CMK (cell line): Measurements from ENCODE around the gene RNF166.
"Not testable (repeated sequence)": the region's sequence is repeated elsewhere in the genome, so short reads cannot be mapped to it uniquely, and the experiment has no call there.

Source experiments
- DNase-seq: peaks from one replicate; pipeline ENCODE4 v3.0.0-alpha.2; 2010; ENCODE audit warnings: low read depth

Gene RNF166

DNA sequence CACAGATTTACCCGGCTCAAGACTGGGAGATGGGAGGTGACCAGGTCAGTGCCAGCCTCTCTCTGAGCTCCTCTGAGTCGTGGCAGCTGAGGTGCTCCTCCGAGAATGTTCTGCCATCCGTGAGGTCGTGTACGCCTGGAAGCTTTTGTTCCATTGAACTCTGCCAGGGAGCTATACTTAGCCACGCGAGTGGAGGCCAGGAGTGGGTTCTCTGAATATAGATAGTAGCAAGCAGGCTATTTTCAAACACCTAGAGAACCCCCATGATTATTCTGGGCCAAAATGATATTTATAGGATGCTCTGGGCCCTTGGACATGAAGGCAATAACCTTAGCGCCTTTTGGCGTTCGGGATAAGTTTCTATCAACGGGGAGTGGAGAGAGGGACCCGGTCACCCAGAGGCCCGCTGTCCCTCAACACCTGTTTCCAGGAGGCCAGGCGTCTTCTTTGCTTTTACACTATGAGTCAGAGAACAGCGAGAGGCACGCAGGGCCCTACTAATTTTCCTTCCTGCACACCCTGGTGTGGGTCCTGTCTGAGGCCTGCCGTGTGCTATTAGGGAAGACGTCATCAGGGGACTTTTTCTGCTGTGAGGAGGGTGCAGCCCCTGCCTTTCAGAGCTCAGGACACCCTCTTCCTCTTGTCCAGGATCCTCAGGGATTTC, 32.4 kb downstream of the RNF166 start:
- no peak for DNase-seq

DNA sequence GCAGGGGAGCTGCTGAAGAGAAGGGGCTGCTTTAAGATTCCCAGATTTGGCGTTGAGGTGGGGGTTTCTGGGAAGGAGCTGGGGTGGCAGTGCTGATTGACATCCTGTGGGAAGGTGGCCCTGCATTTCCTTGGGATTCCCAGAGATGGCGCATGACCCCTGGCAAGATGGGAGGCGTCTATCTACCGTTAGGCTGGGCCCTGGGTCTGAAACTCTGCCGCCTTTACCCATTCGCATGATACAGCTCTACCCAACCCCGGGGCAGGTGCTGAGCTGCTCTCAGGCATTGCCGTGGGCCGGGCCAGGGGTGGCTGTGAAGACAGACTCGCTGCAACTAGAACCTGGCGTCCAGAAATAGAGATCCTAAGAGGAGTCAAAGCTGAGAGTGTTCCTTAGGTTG, 33.4 kb downstream of the RNF166 start:
- DNase-seq: no peak

DNA sequence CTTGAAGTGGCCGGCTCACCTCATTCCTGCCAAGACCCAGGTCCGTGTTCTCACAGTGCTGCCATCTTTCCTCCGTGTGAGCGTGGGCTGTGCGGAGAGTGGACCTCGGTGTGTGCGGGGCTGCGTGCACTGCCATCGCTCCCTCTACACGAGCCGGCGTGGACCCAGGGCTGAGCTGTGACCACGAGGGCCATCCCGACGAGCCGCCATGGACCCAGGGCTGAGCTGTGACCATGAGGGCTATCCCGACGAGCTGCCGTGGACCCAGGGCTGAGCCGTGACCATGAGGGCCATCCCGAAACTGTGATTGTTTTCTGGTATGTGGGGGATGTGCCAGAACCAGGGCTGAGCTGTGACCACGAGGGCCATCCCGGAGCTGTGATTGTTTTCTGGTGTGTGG, 34.4 kb downstream of the RNF166 start:
- no peak for DNase-seq

DNA sequence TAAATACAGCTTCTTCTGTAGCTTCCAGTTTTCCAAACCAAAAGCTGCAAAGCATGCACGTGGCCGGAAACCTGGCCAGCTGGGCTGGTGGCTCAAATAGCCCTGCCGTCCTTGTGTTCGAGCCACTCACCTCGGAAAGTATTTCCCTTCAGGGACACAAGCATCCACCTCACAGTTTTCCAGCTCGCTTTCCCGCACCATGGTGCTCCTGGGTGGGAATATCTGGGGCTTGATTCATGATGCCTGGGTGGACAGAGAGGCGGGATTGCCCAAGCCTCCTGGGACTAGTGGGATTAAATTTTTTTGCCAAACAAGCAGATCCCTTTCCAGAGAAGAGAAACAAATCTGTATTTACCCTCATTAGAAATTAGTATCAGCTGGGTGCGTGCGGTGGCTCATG, 36.2 kb downstream of the RNF166 start:
- DNase-seq: no peak

DNA sequence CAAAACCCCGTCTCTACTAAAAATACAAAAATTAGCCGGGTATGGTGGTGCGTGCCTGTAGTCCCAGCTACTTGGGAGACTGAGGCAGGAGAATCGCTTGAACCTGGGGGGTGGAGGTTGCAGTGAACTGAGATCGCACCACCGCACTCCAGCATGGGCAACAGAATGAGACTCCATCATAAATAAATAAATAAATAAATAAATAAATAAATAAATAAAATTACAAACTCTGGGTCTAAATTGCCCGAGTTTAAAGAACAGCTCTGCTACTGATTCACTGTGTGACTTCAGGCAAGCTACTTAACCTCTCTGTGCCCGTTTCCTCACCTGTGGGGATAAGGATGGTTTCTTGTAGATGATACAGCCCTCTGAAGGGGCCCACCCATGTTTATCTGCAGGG, 36.7 kb downstream of the RNF166 start:
- DNase-seq: not testable (repeated sequence)

DNA sequence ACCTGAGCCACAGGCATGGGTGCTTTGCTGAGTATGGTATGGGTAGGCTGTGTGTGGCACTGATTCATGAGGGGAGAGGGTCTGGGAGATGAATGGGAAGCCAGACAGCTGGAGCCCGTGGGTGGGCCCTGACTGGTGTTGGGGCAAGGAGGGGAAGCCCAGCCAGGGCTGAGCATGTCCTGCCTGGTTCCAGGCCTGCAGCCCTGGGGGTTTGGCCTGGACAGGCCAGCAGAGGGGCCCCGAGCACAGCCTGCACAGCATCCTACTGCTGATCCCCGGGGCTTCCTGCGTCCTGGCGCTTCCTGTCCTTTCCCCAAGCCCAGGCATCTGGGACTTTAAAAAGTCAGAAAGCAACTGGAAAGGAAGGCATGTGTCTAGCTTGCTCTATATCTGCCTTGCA, 38.7 kb downstream of the RNF166 start:
- DNase-seq: no peak

DNA sequence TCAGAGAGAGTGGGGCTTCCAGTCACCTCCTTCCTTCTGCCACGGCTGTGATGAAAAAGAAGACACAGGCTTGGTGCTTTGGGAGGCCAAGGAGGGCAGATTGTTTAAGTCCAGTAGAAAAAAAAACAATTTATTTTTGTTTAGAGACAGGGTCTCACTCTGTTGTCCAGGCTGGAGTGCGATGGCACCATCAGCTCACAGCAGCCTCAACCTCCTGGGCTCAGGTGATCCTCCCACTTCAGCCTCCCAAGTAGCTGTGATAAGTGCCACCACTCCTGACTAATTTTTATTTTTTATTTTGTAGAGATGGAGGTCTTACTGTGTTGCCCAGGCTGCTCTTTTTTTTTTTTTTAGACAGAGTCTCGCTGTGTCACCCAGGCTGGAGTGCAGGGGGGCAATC, 40.6 kb downstream of the RNF166 start:
- no peak for DNase-seq

DNA sequence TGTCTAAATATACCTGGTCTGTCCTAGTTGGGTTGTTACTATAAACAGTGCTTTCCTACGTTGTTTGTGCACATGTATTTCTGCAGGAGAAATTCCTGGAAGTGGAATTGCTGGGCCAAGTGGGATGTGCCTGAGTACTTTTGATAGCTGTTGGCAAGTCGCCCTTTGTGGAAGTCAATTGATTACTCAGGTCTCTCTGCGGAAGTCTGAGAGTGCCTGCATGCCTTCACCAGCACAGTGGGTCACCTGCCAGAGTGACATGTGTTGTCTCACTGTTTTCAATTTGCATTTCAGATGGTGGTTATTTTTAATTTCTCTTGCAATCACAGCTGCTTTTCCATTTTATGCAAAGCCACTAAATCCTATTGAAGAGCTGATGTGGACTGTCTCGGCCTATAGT, 41.1 kb downstream of the RNF166 start:
- DNase-seq: no peak

DNA sequence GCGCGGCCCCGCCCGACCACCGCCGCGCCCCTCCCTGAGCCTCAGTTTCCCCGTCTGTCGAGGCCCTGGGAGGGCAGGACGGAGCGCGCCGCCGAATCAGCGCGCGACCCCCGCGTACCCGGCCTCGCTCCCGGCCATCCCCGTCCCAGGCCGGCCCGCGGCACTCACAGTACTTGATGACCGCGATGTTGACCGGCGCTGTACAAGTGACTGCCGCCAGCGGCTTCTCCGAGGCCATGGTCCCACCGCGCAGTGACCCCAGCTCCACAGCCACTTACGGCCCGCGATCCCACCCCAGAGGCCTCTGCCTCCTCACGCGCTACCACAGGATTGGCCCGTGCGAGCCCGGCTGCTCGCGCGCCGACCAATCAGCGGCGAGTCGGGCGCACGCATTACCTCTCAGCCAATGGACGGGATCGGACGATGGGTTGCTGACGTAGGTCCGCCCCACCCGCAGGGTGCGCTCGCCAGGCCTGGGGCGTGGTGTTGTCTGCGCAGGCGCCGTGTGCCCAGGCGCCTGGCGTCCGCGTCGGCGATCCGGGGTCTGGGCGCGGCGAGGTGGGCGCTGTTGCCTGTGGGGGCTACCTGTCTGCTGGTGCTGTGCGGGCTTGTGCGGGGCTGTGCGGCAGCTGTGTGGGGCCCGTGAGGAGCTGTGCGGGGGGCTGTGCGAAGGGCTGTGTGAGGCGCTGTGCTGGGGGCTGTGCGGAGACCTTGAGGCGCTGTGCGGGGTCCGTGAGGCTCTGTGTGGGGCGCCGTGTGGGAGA, 43.2 kb downstream of the RNF166 start, which contains the start of gene MVD:
Gene MVD (minus strand): TSS at position 249 of the 764 bp plus-strand sequence. CDS start 11 bp downstream, at position 238.
- DNase-seq: peak; percentile 98

DNA sequence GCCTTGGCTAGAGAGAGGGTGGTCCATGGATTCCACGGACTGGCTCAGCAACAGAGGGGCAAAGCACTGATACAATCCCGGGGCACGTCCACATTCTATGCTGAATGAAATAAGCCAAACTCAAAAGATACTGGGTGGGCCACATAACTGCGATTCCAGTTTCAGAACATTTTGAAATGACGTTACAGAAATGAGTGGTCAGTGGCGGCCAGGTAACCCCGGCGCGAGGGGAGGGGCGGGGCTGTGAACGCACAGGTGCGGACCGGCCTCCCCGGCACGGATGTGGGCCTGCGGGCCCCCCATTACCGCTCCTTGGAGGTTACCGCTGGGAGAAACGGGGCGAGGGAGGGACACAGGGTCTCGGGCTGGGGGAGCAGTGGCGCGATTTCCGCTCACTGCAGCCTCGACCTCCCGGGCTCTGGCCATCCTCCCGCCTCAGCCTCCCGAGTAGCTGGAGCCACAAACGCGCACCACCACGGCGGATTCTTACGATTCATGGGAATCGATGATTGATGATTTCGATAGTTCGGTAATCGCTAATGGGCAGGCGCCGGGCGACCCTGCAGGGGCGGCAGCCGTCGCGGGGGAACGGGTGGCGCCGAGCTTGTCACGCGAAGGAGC, 43.9 kb downstream of the RNF166 start:
- DNase-seq: no peak

DNA sequence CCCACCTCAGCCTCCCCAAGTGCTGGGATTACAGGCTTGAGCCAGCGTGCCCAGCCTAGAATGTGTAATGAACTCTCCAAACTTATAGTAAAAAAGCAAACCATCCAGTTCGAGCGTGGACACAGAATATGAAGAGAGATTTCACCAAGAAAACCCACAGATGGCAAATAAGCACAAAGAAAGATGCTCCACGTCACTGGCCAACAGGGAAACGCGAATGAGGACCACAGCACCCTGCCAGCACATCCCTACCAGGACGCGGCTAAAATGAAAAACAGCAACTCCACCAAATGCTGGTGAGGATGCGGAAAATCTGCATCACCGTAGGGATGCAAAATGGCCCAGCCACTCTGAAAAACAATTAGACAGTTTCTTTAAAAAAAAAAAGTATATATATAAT, 44.7 kb downstream of the RNF166 start:
- no peak for DNase-seq

DNA sequence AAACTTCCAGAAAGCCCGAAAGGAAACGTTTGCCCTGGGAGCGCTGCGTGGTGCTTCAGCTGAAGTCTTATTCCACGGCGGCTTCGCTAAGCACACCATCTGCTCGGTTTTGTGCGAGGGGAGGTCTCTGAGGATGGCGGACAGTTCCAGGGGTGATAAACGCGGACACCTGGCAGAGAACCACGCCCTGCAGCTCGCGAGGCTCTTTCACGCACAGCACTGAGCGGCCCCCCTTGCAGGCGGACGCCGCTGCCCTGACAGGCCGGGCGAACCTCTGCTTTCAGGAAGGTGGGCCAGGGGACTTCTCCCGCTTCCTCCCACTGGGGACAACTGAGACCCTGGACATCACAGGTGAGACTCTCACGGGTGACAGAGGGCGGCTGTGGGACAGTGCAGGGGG, 47.0 kb downstream of the RNF166 start:
- DNase-seq: no peak

DNA sequence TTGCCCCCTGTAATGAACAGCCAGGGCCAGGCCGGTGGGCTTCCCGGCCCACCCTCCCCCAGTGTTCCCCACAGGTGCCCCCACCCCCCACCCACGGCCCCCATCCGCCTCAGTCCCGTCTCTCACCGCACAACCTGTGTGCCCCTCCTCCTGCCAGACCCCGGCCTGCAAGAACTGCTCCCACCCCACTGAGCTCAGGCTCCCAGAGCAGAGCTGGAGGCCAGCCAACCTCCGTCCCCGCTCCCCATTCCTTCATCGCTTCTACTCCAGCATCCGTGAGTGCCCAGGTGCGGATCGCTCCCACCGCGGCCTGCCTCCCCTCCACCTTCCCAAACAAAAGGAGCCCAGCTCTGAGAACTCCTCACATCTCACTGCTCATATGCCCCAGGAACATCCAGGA, 47.5 kb downstream of the RNF166 start:
- no peak for DNase-seq

DNA sequence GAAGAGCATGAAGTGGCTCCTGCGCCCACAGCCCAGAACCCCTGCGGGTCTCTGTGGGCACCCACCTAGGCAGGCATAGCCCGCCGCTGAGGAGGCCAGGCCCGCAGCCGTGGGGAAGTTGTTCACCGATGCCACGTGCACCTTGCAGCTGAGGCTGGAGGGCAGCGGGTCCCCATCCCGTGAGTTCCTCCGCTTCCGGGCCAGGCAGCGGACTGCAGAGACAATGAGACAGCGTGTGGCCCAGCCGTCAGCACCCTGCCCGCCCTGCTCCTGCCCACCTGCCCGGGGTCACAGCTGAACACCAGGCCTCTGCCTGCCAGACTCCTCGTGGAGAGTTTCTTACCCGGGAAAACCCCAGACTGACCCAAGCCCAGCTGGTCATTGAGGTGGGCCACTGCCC, 48.8 kb downstream of the RNF166 start:
- DNase-seq: no peak

DNA sequence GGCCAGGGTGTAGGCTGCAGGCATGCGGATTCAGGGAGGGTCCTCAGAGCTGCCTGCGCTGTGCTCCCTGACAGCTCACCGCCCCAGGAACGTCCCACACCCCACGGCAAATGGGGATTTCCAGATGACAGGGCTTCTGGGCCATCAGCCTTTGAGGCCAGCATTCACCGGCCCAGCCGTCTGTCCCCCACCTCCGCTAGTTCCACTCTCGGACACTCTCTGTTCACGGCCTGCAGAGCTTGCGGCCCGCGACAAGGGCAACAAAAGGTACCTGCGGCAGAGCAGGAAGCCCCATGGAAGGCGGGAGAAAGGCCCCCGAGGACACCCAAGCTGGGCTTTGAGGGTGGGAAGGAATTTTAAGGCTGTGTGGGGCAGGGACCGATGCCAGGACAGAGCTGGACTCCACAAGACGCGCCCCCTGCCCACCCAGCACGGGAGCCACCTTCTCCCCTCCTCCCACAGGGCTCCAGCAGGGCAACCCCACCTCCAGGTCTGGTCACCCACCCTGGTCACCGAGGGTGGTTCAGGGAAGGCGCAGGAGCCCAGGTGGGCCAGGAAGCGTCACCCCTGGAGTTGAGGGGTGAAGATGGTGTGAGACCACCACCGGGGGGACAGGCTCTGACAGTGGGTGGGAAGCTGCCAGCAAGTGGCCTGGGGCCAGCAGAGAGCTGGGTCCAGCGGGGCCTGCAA, 49.8 kb downstream of the RNF166 start:
- no peak for DNase-seq

DNA sequence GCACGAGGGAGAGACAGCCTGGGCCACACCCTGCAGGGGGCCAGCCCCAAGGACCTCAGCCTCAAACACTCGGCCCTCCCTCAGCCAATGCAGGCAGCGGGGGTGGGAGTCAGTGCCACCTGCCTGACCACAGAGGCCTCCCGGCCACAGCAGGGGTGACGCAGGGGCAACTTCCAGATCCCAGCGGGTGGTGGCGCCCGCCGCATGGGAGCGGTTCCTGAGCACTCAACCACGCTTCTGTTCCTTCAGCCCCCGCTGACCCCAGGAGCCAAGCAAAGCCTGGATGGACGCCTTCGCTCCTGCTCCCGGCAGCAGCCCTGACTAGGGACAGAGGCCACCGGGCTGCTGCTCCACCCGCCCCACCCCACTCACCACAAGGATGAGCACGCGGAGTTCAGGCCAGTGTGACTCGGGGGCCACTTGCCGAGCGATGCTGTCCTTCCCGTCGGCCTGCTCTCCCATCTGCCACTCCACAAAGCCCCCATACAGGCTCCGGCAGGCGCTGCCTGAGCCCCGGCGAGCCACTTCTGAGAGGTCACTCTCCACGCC, 50.4 kb downstream of the RNF166 start:
- no peak for DNase-seq

DNA sequence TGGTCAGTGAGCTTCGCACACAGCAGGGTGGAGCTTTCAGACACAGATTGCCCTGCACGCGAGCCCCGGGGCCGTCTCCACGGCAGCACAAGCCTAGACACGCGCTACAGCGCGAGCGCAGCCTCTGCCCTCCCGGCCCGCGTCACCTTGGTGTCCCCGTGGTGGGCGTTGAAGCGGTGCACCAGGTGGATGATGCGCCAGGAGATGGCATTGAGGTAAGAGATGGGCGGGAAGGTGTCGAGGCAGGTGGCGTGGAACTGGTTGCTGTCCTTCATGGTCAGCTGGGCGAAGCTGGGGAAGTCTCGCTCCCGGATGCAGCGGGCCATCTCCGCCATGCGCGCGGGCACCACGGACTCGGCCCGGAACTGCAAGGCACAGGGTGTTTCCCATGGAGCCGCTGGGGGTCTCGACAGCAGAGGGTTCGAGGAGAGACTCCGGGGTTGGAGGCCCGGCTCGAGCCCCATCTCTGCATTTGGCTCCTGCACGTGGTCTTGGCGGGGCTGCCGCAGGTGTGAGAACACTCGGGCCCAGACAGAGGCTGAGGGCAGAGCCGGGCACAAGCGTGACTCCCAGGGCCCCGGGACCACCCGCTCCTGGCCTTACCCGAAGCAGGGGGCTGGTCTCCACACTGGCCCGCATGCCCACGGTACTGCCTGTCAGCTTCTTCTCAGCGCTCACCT, 51.0 kb downstream of the RNF166 start:
- no peak for DNase-seq

DNA sequence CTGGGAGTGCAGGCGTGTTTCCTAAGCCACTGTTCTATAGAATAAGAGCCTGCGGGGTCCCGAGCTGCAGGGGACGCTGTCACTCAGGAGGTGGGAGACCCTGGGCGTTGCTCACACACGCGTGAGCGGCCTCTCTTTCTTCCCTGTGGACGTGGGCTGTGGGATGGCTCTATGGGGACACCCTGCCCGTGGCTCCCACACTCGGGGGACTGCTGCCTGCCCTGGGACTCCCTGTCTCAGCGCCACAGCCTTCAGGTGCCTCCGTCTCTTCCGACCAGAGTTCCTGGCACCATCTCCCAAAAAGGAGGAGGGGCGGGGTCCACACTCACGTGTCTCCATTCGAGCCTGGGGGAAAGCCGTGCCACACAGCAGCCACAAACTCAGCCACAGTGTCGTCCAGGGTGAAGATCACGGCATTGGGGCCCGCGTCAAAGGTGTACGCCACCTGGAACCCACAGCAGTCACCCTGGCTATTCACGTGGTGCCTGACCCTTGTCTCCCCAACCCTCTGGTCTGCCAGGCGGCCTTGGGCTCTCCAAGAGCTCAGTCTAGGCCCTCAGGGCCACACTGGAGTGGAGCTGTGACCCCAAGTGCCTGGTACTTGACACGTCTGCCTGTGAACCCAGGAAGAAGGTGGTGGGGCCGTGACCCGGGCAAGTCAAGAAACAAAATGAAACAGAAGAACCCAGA, 51.7 kb downstream of the RNF166 start:
- DNase-seq: no peak

DNA sequence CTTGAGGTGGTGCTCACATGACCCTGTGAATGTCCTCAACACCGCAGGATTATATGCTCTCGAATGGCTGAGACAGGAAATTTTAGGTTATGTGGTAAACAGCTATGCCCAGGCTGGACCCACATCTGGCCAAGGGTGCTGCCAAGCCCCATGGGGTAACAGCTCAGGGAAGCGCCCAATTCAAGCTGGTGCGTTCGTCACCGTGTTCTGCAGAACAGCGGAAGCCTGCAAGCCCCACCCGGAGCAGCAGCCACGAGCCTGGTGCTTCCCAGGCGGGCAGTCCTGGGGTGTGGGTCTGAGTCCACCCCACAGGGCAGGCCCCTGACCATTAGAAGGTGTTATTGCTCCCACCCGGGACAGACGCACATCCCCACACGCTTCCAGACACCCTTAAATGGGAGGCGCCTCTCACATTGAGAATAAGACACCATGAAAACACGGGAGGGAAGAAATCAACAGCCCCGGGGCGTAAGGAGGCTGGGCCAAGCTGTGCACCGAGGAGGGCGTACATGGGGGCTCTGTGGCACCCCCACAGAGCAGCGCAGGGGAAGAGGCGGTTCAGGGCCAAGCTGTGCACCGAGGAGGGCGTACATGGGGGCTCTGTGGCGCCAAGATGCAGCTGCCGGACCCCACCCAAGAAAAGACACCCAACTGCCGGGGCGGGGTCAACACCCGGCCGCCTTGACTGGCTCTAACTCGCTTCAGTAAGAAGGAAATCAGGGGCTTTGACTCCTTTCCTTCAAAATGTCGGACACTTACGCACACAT, 52.4 kb downstream of the RNF166 start:
- DNase-seq: no peak

DNA sequence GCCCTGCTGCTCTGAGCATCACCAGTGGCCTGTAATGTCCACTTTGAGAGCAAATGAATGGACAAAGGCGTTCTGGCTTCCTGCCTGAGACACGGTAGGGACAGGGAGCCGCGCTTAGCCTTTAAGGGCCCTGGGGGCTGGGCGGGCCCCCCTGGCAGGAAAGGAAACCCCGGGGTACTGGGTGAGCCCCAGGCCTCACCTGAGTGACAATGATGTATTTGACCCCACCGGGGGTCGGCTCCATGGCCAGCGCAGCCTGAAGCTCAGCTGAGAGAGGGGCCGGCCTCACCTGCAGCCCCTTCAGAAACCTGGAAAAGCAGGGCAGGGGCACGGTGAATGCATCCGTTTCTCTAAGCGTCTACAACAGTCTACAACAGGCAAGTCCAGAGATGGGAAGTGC, 53.1 kb downstream of the RNF166 start:
- DNase-seq: no peak

DNA sequence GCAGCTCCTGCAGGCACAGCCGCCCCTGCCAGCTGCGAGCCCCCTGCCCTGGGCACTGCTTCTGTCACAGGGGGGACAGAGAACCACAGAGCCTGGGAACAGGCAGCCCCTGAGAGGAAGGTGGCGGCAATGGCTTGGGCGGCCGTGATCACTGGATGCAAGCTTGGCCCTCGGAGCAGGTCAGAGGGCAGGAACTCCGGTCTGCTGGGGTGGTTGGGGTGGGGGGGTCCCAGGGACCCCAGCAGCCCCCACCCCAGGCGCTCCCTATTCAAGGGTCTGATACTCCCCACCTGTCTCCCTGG, 53.5 kb downstream of the RNF166 start:
- DNase-seq: no peak
